Measurements from ENCODE around the gene PLOD2.

PLOD2 gene

GRCh38 chr3:146160964-146161662 is at the start of gene PLOD2:
Gene PLOD2 (minus strand): TSS chr3:146161184. CDS start chr3:146160989, 195 bp downstream.
- DNase-seq (ENCODE audit: low read depth in 2 of 3, low spot score in 1 of 3) = peak in 2 of 3 donors; percentile 1 to 15

GRCh38 chr3:146209371-146209770 is 48.4 kb upstream of the PLOD2 start:
- no peak for DNase-seq (ENCODE audit: low read depth in 2 of 3, low spot score in 1 of 3)

- no peak for DNase-seq (ENCODE audit: low read depth in 2 of 3, low spot score in 1 of 3)
These were observed 42.8 kb upstream of the PLOD2 start for GRCh38 chr3:146203776-146204175.

DNA sequence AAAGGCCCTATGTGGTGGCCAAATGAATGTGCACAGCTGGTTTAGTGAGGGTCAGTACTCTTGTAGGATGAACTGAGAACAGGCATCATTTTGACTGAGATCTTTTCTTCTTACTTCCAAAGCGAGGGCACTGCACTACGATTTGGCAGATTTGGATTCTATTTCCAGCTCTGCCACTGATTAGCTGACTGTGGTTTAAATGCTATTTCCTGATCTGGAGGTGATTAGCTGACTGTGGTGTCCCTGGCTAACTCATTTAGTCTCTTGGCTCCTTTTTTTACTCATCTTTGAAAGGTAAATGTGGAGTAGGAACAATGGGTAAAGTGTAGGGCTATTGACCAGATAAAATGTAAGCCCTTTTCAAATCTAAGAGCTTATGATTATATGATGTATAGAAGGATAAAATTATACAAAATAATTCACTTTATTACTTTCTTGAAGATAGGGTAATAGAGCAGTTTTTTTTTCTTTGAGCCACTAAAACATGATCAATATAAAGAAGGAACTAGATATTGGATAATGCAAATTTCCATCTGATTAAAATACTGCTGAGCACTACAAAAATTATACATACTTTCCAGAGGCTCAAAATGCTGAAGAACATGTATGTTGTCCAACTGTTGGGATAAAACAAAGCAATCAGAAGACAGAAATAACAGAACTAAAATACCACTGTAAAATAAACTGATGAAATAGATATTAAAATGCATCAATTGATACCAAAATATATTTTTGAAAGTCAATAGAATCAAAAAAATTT is 39.7 kb upstream of the PLOD2 start:
- DNase-seq (ENCODE audit: low read depth in 2 of 3, low spot score in 1 of 3) = no peak

GRCh38 chr3:146199762-146200161 is 38.8 kb upstream of the PLOD2 start:
- no peak for DNase-seq (ENCODE audit: low read depth in 2 of 3, low spot score in 1 of 3)

DNA sequence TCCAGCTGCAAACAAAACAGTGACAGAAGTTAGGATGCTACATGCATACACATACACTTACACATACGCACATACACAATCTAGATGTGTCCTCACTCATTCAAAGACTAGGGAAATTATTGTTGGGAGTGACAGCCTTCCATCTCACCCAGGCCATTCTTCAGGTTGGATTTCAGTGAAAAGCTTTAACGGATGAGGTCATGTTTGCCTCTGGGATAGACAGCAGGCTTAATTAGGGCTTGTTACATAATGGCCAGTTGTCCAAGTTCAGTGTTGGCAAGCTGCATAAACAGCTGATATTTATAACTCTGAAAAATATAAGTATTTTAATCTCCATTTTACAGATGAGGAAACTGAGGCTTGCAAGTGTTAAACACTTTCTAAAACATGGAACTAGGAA is 35.8 kb upstream of the PLOD2 start:
- no peak for DNase-seq (ENCODE audit: low read depth in 2 of 3, low spot score in 1 of 3)

- no peak for DNase-seq (ENCODE audit: low read depth in 2 of 3, low spot score in 1 of 3)
These were observed 34.6 kb upstream of the PLOD2 start for GRCh38 chr3:146195605-146196004.

GRCh38 chr3:146195030-146195429 is 34.0 kb upstream of the PLOD2 start:
- DNase-seq (ENCODE audit: low read depth in 2 of 3, low spot score in 1 of 3) = no peak

DNA sequence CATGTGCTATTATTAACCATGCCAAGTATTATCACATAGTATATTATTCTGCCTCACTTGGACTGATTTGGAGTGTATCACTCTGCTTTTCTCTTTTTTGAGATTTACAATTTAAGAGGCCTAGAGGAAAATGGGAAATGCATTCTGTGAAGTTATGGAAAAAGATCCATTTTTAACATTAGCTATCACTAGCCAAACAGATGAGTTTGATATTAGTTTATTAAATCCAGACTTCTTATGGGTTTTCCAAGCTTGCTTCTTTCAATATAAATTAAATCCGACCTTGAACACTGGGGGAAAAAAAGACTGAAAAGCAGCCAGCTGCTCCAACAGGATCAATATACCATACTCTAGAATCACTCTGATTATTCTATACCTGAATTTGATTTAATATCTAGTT is 30.1 kb upstream of the PLOD2 start:
- DNase-seq (ENCODE audit: low read depth in 2 of 3, low spot score in 1 of 3) = no peak

GRCh38 chr3:146189519-146190173 is 28.7 kb upstream of the PLOD2 start:
- no peak for DNase-seq (ENCODE audit: low read depth in 2 of 3, low spot score in 1 of 3)

DNA sequence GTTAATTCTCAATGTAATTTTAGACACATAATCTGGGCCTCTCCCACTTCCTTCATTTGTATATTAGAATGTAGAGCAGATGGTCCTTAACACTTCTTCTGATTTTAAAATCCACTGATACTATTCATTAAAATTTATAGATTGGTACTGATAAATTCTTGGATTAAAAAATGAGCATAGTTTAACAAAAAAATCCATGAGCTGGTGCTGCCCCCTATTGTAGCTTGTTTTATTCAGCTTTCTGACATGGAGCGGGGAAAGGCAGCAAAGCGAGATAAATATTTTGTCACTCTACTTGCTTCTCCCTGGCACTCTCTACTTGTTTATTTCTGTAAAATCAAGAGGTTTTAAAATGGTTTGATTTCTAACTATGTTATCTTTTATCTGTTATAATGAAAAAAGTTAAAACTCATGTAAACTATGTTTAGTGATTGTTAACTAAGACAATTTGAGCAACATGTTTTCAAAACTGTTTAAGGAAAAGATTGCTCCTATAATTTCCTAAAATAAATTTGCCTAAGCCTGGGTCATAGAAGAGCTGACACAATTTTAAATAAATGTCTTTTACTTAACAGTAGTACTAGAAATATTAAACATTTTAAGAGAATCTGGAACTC is 26.5 kb upstream of the PLOD2 start:
- no peak for DNase-seq (ENCODE audit: low read depth in 2 of 3, low spot score in 1 of 3)

DNA sequence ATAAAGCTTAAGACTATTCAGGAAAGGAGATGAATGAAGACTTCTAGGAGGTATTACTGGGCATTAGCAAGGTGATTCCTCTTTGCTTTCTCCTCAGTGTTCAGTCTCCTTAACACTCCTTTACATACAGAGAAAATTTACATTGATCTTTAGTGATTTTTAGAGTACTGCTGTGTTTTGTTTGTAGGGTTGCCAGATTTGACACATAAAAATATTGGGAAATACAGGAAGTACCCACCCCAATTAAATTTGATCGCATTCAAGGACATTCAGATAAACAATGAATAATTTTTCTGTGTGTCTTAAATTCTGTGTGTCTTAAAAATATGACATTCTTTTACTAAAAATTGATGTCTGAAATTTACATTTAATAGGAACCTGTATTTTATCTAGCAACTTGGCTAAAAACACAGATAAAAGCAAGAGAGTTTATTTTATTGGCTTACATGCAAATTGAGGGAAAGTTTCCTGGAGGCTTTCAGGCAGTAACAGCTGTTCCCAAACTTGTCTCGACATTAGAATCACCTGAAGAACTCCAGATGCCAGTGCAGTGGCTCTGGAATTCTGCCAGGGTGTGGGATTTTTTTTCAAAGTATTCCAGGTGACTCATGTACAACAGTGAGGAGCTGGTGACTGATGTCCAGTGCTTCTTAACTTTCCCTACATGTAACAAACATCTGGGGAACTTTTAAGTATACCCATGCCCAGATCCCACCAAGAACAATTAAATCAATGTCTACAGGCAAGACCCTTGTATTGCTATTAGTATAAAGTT is 23.4 kb upstream of the PLOD2 start:
- no peak for DNase-seq (ENCODE audit: low read depth in 2 of 3, low spot score in 1 of 3)

- DNase-seq (ENCODE audit: low read depth in 2 of 3, low spot score in 1 of 3) = no peak
These were observed 20.2 kb upstream of the PLOD2 start for GRCh38 chr3:146181216-146181615.

- no peak for DNase-seq (ENCODE audit: low read depth in 2 of 3, low spot score in 1 of 3)
These were observed 19.4 kb upstream of the PLOD2 start for GRCh38 chr3:146180376-146180775.

DNA sequence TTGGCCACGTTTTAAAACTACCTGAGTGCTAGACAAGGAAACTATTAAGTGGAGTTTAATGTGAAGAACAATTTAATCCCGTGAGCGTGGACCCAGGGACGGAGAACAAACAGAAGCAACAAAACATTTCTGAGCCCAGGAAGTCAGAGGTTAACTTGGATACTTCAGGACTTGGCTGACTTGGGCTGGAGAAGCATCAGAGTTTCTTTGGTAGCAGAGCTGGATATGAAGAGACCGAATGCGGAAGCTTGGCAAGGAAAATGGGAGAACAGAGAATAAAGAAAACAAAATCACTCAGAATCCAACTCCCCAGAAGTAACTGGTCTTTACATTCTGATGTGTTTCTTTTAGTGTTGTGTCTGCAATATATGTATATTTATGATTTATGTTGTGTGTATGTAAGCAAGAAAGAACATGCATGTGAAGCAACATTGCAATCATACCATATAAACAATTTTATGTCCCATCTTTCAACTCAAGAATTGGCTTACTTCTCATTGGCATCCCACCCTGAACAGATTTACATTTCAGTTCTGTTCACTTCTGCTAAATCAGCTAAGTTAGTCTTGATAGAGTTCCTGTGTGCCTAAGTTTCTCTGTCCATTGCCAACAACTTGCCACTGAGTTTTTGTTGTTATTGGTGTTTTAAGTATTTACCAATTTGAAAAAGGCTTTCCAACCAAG is 17.2 kb upstream of the PLOD2 start:
- no peak for DNase-seq (ENCODE audit: low read depth in 2 of 3, low spot score in 1 of 3)

DNA sequence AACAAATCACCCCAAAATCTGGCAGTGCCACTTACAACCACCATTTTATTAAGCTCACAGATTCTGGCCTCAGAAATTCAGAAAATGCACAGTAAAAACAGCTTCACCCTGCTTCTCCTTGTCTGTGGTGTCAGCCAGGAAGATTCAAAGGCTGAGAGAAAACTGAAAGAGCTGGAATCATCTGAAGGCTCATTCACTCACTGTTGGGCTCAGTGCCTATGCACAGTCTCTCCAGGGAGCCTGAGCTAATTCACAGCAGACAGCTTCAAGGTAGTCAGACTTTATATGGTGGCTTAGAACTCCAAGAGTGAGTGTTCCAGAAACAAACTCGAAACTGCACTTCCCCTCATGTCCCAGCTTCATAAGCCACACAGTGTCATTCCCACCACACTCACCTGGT is 16.5 kb upstream of the PLOD2 start:
- DNase-seq (ENCODE audit: low read depth in 2 of 3, low spot score in 1 of 3) = no peak

DNA sequence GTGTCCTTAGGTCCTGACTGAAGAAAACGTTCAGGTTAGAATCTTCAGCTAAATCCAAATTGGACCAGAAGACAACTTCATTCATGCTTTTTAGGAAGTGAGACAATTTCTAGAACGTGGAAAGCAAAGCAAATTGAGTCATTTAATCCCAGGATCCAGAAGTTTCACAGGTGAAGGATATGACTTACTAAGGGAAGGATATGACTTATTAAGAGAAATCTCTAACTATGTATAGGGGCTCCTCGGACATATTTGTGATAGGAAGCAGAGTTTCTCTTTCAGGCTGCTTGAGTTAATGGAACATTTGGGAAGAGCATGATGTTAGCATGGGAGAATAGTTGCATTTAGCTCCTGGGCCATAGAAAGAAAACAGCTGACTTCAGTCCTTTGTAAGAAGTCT is 16.1 kb upstream of the PLOD2 start:
- no peak for DNase-seq (ENCODE audit: low read depth in 2 of 3, low spot score in 1 of 3)

DNA sequence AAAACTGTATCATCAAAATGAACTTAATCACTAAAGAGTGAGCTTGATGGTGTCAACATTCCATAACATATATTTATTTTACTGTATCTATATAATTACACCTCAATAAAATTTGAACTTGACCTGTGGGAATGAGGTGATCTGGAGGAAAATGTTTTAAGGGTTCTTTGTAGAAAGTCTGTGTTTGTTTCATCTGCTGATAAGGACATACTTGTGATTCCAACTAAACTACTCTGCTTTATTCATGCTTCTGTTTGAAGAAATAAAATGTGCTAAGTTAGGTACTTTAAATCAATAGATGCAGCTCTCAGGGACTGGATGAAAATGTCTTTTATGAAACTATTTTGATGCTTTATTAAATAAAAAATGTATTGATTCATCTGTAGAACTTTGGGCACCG is 11.6 kb upstream of the PLOD2 start:
- DNase-seq (ENCODE audit: low read depth in 2 of 3, low spot score in 1 of 3) = no peak

DNA sequence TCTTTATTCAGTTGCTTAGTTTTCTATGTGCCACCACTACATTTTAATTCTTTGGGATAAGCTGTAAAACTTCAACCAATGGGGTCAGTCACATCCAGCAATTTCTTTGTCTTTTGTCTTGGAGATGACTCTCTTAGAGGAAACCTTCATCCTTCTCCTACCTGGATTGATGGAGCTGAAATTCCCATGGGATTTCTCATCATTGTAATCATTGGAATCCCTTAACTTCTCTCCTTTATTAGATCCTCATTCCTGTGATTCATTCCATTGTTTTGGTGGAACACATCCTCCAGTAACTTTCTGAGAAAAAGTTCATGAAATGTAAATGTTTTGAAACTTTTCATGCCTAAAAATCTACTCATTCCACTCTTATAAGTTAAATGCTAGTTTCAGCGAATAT is 9.6 kb upstream of the PLOD2 start:
- no peak for DNase-seq (ENCODE audit: low read depth in 2 of 3, low spot score in 1 of 3)

- no peak for DNase-seq (ENCODE audit: low read depth in 2 of 3, low spot score in 1 of 3)
These were observed 8.9 kb upstream of the PLOD2 start for GRCh38 chr3:146169891-146170290.
